ENCODE data around the gene ZNF335. TPM values are rescaled to one million over a fixed set of nuclear protein-coding genes. Genes with fewer than 3 reads are reported as not detected.

ZNF335 gene
- total and polyA plus RNA-seq, 2 experiments from 2014 or later, result 13.5 to 28.1 TPM

GRCh38 chr20:45918779-45919537, 53.0 kb downstream of the ZNF335 start:
- Histone ChIP-seq H3K4me3 (no peak overlapping the region), H3K36me3 (no peaks in the 10 kb centered on the region), H3K9me3 (ENCODE audit: low read depth) (no peaks in the 10 kb centered on the region), H3K27me3 (no peaks in the 10 kb centered on the region), H3K4me1 (ENCODE audit: low read depth) (peaks cover 8% of the 10 kb centered on the region), H3K27ac (no peak overlapping the region)
- peak in 1 of 2 donors; percentile 50 for DNase-seq (ENCODE audit: low read depth in 1 of 2, low spot score in 1 of 2)
- no peak for TF ChIP-seq CTCF (IDR thresholded peaks at IDR 0.05; ENCODE audit: low read depth, low read length)

DNA sequence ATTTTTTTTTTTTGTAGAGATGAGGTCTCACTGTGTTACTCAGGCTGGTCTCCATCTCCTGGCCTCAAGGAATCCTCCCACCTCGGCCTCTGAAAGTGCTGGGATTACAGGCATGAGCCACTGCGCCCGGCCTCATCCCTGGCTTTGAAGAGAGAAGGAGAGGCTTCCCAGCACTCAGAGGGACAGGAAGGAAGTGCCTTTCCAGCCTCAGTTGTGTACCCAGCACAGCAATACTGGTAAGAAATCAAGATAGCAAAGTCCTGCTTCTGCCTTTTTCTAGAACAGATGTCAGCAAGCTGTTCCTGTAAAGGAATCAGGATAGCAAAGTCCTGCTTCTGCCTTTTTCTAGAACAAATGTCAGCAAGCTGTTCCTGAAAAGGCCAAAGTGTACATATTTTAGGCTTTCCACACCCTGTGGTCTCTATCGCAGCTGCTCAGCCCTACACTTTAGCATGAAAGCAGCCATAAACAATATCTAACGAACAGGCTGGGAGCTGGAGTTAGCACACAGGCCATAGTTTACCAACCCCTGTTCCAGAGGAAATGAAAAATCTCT, 53.7 kb downstream of the ZNF335 start:
- Histone ChIP-seq H3K27me3 (no peaks in the 10 kb centered on the region), H3K36me3 (no peaks in the 10 kb centered on the region), H3K4me3 (no peak overlapping the region), H3K4me1 (ENCODE audit: low read depth) (peaks cover 8% of the 10 kb centered on the region), H3K9me3 (ENCODE audit: low read depth) (no peaks in the 10 kb centered on the region), H3K27ac (no peak overlapping the region)
- no peak for TF ChIP-seq CTCF (IDR thresholded peaks at IDR 0.05; ENCODE audit: low read depth, low read length)
- DNase-seq (ENCODE audit: low read depth in 1 of 2, low spot score in 1 of 2), result peak in 1 of 2 donors; percentile 75

DNA sequence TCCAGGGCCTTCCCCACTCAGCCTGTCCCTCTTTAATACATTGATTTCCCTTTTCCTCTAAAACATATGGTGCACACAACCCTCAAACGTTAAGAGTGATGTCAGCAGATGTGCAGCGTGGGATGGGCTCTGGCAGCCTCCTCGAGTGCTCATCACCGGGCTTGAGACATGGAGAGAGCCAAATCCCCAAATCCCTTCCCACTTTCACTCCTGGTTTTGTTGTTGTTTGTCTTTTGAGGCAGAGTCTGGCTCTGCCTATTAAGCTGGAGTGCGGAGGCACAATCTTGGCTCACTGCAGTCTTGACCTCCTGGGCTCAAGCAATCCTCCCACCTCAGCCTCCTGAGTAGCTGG, 54.2 kb downstream of the ZNF335 start:
- Histone ChIP-seq H3K27ac (no peak overlapping the region), H3K9me3 (ENCODE audit: low read depth) (no peaks in the 10 kb centered on the region), H3K4me3 (no peak overlapping the region), H3K4me1 (ENCODE audit: low read depth) (peaks cover 7% of the 10 kb centered on the region), H3K36me3 (no peaks in the 10 kb centered on the region), H3K27me3 (no peaks in the 10 kb centered on the region)
- DNase-seq (ENCODE audit: low read depth in 1 of 2, low spot score in 1 of 2), result peak in 1 of 2 donors; percentile 80
- no peak for TF ChIP-seq CTCF (IDR thresholded peaks at IDR 0.05; ENCODE audit: low read depth, low read length)

- no peaks in the 10 kb centered on the region for H3K36me3 ChIP-seq
- H3K9me3 ChIP-seq (ENCODE audit: low read depth), result no peaks in the 10 kb centered on the region
- H3K27ac ChIP-seq, result no peak overlapping the region
- TF ChIP-seq CTCF (IDR thresholded peaks at IDR 0.05; ENCODE audit: low read depth, low read length), result no peak
- no peaks in the 10 kb centered on the region for H3K4me1 ChIP-seq (ENCODE audit: low read depth)
- no peaks in the 10 kb centered on the region for H3K27me3 ChIP-seq
- H3K4me3 ChIP-seq, result no peak overlapping the region
- no peak for DNase-seq (ENCODE audit: low read depth in 1 of 2, low spot score in 1 of 2)
Observed at GRCh38 chr20:45913116-45913515, 58.9 kb downstream of the ZNF335 start.

GRCh38 chr20:45912344-45912682, 59.7 kb downstream of the ZNF335 start:
- H3K36me3 ChIP-seq, result peaks cover 2% of the 10 kb centered on the region
- no peaks in the 10 kb centered on the region for H3K27me3 ChIP-seq
- DNase-seq (ENCODE audit: low read depth in 1 of 2, low spot score in 1 of 2), result no peak
- TF ChIP-seq CTCF (IDR thresholded peaks at IDR 0.05; ENCODE audit: low read depth, low read length), result no peak
- no peaks in the 10 kb centered on the region for H3K9me3 ChIP-seq (ENCODE audit: low read depth)
- no peaks in the 10 kb centered on the region for H3K4me1 ChIP-seq (ENCODE audit: low read depth)
- peak overlapping the region; percentile 81 for H3K27ac ChIP-seq
- H3K4me3 ChIP-seq, result peak overlapping the region; percentile 40
